COLO829 (cell line): ENCODE data around the gene NRIP2.

Source experiments
- DNase-seq: peaks from one replicate; pipeline ENCODE4 v3.0.0; 2012; ENCODE audit warnings: low spot score

The NRIP2 gene

DNA sequence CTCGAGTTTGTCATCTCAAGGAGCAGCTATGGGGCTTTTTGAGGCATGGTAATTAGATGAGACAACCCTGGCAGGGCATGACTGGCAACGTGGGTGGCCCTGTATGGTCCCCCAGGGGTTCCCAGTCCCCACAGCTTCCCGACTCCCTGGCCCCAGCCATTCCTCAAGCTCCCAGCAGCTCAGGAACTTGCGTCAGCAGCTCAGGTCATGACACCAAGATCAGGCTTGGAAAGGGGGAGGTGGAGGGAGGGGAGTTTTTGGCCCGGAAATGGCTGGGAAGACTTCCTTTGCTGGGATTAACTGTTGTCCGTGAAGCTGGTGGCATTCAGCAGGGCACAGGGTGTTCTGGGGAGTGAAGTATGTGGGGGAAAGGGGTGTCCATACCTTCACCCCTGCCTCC, 10.4 kb upstream of the NRIP2 start:
- DNase-seq = no peak

DNA sequence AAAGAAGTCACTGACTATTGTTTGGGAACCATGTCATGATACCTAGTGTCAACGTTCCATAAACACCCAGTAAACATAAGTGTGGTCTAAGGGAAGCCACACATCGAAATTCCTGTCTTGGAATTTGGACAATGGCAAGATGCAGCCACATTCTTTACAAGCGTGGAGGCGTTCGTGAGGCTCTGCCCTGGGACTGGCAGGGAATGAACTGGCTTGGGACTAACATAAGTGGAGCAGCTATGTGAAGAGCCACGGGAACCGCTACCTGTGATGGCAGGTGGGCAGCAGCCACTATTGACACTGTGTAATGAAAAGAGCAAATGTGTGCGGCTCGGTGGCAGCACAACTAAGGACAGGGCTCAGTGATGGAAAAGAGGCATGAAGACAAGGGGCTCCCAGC, 10.0 kb upstream of the NRIP2 start:
- no peak for DNase-seq

DNA sequence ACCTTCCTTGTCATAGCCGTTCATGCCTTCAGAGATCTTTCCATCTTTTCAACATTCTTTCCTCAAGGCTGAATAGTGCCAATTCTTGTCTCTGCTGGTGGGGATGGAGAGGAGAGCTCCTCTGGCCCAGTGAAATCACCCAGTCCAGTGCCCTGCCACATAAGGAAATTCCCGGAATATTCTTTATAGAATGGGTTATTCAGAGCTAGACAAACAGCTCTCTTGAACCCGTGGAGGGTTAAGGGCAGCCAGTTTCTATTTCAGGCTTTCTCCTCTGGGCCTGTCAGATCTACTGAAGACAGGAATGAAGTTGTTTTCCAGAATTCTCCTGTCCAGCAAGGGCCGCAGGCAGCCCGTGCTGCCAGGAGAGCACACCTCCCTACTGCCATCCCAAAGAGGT, 8.1 kb upstream of the NRIP2 start:
- DNase-seq = peak; percentile 28

DNA sequence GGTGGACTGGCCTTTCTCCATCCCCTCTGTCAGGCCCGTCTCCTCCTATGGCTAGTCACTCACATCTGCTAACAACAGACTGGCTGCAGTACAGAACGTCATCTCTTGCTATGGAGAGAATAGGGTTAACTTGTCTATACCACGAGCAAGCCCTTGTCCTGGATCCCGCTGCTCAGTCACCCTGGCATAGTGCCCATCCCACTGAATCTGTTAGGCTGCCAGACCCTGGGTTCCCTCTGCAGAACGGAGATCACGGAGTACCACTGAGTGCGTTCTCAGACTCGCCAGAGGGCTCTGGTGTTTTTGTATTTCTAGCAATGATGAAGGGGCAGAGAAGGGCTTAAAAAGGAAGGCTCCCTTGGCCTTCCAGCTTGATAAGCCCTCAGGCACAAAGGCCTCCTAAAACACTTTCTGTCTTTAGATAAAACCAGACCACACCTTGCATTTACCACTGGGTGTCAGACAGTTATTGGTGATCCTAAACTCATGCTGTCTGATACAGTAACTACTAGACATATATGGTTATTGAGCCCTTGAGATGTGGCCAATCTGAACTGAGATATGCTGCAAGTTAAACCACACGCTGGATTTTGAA, 6.3 kb upstream of the NRIP2 start:
- no peak for DNase-seq

DNA sequence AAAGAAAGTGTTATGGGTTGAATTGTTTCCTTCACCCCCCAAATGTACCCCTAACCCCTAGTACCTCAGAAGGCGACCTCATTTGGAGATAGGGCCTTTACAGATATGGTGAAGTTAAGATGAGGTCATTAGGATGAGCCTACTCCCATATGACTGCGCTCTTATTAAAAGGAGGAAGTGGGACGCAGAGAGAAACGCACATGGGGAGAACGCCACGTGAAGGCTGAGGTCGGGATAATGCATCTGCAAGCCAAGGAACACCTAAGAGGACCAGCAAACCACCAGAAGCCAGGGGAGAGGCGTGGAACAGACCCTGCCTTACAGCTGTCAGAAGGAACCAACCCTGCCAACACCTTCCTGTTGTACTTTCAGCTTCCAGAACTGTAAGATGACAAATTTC, 1.7 kb upstream of the NRIP2 start:
- no peak for DNase-seq

DNA sequence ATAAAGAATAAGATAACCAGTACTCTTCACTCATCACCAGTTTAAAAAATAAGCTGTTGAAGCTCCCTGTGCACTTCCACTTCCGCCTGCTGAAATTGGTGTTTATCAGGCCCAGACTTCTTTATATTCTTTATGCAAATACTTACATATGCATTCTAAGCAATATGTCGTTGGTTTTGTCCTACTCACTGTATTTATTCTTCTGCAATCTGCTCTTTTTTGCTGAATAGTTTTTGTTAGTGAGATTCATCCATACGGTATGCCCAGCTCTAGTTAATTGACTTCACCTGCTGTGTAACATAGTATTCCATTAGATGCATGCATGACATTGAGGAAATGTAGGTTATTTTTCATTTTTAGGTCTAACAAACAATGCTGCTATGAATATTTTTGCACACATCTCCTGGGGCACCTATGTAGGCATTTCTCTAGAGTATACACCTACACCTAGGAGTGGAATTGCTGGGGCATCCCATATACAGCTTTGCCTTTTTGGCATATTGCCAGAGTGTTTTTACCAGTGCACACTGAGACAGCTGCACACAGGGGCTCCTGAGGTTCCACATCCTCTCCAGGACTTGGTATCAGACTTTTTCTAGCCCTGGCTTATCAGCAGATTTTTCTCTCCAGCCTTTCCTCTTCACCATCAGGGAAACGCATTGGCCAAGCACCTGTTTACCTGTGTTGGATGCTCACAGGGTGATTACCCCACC, 1.0 kb upstream of the NRIP2 start:
- DNase-seq = no peak

DNA sequence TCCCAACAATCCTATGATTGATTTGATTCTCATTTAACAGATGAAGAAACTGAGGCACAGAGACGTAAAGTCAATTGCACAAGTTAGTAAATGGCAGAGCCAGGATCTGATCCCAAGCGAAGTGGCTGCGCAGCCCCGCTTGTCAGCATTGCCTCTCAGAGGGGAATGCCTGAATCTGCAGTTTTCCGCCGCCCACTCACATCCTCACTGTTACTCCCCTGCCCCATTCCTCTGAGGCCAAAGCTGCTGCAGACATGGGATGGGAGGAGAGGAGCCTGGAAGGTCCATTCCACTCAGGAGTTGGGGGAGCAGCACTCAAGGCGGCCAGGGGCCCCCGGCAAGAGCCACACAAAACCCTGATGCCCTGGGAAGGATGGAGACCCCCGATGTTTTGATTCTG, 1.0 kb downstream of the NRIP2 start:
- no peak for DNase-seq

DNA sequence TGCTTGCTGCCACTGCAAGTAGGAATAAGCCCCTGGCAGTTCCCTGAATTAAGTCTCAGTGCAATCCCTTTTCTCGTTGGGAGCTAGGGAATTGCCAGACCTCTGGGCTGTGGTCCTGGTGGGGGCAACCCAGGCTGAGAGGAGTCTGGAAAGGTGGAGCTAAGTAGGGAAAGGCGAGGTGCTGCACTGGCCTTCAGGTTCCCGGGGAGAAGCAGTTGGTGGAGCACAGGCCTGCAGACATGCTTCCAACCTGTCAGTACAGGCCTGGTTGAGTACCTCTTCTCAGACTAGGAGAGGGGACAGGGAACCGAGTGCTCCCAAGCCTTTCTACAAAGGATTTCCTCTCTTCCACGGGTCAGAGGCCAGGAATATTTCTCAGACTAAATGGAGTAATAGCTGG, 1.5 kb downstream of the NRIP2 start:
- DNase-seq = no peak

DNA sequence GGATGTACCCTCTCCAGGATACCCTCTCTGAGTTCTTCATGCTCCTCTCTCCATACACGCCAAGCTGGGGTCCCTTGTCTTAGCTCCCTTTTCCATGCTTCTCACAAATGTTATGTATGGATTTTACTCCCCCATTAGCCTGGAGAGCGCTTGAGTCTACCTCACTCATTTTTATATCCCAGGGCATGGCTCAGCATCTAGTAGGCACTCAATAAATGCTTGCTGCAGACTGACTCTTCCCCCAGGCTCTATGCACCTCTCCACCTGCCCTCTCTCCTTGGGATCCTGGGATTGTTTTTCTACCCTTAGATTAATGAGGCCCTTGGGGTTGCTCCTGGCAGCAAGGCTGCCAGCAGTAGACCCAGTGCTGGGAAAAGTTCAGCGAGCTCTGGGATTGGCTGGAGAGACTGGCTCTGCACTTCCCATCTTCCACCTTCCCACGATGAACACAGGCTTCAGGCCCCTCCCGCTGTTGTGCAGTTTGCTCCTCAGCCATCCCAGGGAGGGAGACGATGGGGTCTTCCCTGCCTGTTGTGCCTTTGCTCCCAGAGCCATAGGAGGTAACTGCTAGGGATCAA, 2.2 kb downstream of the NRIP2 start:
- no peak for DNase-seq

DNA sequence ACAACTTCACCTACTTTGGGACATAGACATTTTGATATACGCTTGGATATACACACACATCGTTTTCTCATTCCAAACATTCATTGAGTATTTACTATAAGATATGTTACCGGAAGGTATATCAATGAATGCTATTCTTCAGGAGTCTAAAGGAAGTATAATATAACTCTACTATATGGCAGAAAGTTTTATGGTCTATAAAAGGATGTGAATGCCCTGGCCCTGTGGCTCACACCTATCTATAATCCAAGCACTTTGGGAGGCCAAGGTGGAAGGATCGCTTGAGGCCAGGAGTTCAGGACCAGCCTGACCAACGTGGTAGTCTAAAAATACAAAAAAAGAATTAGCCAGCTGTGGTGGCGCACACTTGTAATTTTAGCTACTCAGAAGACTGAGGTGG, 5.6 kb downstream of the NRIP2 start:
- no peak for DNase-seq

DNA sequence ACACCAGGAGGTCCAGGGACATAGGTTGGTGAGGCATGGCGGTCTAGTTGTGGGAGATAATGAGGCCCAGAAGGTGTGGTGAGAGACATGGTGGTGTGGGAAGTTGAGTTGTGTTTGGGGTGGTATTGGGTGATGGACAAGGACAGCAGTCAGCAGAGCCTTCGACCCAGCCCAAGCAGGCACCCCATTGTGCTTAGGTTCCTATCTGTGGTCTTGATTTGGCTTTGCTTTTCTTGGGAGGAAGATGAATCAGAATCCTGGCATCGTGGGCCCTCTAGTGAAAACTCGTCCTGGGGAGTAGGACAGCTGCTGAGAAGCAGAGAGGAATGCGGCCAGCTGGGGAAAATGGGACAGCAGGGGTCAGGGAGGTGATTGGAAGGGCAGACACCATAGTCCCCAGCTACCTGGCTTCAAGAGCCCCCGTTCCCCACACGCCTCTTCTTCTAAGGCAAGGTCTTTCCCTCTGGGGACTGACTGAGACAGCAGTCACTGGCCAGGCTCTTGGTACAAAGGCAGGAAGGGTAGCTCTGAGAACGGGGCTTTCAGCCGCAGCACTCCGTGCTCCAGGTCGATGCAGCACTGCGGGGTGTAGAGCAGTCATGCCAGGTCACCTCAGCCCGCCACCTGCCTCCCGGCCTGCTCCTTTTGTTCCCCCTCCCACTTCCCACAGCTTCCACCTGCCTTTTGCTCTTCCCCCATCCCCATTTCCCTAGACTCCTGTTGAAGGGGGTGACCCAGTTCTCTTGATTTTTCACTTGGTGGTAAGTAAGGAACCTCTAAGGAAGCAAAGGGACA, 7.9 kb downstream of the NRIP2 start:
- no peak for DNase-seq

DNA sequence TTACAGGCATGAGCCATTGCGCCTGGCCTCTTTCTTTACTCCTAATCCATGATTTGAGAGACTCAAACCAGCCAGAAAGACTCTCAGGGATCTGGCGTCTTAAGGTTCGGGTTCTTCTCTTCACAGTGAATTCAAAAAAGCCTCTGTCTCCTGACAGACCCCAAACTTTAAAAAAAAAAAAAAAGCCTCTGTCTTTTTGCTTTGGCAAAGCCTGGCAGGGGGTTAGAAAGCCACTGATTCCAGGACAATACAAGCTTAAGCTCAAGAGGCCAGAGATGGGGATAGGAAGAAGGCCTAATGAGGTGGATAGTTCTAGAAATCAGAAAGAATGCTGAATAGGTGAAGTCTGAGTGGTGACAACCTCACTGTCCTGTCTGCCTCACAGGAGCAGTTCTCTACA, 8.8 kb downstream of the NRIP2 start:
- no peak for DNase-seq

DNA sequence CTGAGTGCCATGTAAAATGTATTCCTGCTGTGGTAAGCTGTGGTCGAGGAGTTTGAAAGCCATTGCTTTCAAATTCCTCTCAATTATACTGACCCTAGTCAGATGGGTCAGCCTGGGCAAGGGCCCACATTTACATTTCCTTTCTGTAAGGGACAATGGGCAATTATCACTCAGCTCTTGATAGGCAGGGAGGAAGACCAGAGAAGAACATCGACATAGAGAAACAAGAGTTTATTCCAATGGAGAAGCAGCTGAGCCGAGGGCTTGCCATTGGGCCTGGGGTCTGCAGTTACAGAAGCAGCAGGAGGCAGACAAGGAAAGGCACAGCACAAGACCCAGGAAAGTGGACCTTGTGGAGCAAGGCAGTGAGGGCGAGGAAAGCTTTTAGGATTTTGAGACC, 9.7 kb downstream of the NRIP2 start:
- no peak for DNase-seq

DNA sequence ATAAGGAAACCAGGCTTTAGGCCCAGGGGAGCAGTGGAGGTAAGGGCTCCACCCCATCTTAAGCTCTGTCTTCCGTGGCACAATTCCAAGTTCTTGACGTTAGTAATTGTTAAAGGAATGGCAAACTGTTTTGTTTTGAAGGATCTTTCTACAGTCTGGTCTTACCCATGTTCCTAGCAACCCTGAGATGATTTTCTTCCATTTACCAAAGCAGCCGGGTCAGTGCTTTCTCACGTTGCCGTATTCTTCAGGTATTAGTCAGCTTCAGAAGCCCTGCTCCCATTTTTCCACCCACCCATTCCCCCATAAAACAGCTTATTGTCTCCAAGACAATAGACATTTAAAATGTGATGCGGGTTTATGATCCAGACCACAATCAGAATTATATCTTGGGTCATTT, 10.3 kb downstream of the NRIP2 start:
- DNase-seq = no peak

DNA sequence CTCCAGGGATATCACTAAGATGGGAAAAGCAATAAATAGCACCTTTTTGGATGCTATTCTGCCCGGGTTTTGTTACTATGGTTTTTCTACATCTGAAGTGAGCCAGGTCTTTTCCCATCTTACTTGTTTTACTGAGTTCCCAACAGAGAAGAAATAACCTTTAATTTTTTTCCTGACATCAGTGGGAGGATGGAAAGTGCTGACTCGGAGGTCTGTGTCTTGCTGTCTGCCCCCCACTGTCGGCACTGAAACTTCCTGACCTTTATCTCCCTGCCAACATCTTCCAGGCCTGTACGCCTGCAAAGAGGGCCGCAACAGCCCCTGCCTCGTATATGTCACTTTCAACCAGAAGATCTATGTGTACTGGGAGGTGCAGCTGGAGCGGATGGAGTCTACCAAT, 11.4 kb downstream of the NRIP2 start:
- DNase-seq = no peak

DNA sequence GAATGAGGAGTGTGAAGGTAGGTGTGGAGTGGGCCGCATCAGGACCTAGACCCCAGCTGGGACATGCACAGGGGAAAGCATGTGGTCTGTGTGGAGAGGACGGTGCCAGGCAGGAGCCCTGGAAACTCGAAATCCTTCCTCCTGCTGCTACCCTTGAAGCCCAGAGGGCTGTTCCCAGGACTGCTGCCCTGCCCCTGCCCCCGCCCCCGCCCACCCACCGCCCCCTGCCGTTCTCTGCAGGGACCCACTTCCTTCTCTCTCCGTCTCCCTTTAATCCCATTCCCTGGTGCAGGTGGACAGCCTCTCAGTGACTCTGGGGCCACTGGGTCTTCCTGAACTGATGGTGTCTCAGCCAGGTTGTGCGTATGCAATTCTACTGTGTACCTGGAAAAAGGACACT, 14.4 kb downstream of the NRIP2 start:
- no peak for DNase-seq

DNA sequence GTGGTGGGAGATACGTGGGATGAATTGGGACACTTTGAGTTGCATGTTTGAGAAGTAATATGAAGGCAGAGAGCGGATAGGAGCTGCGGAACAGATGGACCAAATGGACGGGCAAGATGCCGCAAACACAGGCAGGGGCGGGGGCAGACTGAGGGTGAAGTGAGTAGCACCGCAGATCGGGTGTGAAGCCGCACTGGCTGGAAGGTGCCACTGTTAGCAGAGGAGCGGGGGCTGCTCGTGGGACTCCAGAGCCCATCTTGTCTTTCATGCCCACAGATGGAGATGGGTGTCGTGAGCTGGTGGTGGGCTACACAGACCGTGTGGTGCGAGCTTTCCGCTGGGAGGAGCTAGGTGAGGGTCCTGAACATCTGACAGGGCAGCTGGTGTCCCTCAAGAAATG, 15.0 kb downstream of the NRIP2 start:
- DNase-seq = no peak

DNA sequence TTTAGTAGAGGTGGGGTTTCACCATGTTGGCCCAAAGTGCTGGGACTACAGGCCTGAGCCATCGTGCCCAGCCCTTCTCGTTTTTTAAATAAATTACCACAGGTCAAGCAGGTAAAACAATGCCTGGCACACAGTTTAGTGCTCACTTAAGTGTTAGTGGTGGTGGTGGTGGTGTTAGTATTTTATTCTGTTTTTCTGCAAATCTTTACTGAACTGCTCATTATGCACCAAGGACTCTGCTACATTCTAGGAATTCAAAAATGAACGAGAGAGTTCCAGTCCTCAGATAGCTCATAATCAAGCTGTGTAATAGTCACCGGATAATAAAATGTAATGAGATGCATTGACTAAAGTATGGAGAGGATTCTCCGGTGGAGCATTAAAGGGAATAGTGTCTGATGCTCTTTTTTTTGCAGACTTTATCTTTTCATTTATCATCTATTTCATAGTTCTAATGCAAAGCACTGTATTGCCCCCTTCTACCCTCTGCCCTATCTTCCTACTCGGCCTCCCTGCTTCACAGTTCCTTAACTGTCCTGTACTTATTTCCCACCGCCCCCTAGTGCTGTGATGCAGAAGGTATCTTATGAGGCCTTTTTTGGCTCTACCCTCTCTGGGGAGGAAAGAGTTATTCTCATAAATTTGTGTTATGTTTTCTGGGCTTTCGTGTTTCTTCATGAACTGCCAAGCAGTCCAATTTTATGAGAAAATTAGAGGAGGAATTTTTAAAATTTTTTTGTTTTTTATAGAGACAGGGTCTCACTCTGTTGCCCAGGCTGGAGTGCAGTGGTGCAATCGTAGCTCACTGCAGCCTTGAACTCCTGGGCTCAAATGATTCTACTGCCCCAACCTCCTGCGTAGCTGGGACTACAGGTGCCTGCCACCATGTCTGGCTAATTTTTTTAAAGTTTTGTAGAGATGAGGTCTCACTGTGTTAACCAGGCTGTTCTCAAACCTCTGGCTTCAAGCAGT, 21.3 kb downstream of the NRIP2 start:
- DNase-seq = peak; percentile 62

DNA sequence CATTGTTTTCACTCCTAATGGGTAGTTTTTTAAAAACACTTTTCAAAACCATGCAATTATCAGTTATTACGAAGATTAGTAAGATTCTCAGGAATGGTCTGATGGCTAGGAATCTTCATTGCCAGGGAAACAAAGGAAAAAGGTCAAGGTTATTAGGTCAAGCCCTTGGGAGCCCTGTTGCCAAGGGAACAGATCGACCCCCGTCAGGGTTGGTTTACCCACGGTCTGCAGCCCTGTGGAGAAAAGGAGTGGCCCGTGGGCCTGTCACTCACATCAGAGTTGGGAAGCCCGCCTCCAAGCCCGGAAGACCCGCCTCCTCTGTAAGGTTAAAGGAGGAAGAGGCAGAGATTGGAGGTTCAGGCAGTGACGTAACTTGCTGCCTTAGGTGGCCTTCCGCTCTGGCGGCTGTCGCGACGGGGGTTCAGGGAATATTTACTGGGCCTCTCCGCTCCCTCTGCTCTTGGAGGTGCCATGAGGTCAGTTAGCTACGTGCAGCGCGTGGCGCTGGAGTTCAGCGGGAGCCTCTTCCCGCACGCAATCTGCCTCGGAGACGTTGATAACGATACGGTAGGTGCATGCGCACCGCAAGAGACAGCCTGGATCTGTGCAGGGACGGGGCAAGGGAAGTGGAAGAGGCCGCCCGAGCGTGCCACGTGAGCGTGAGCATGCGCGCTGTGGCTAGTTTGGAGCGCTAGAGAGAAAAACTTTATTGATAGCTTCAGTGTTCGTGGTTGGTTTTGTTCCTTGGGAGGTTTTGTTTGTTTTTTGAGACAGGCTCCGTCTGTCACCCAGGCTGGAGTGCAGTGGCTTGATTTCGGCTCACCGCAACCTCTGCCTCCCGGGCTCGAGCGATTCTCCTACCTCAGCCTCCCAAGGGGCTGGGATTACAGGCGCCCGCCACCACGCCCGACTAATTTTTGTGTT, 22.3 kb downstream of the NRIP2 start, which contains the start of gene ITFG2:
Gene ITFG2, plus strand, starts transcription at position 379 of the 924 bp plus-strand sequence. Its CDS starts 93 bp downstream, at position 472.
- DNase-seq = peak; percentile 96

DNA sequence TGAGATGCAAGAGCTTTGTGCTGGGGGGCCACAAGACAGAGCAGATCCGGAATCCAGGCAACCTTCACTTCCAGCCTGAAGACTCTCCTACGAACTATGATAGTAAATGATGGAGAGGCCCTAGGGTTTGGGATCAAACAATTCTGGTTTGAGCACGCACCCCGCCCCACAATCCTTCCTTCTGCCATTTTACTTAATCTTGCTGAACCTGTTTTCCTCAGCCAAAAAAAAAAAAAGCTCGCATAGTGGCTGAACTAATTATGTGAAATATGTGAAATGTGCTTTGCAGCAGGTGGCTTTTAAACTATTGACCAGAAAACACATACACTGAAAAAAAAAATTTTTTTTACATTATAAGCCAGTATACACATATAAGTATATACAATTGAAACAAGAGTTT, 23.0 kb downstream of the NRIP2 start:
- DNase-seq = no peak

DNA sequence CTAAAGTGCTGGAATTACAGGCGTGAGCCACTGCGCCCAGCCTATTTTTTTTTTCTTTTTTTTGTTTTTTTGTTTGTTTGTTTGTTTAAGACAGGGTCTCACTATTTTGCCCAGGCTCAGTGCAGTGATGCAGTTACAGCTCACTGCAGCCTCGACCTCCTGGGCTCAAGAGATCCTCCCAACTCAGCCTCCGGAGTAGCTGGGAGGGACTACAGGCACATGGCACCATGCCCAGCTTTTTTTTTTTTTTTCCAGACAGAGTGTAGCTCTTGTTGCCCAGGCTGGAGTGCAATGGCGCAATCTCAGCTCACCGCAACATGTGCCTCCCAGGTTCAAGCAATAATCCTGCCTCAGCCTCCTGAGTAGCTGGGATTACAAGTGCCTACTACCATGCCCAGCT, 28.1 kb downstream of the NRIP2 start:
- no peak for DNase-seq
